GM12891 (cell line): ENCODE data around the gene YARS1.

Source experiments
- PAX5 ChIP-seq: IDR thresholded peaks from 2 replicates; pipeline ENCODE4 v1.6.1; 2011; ENCODE audit warnings: low read length, moderate library complexity, mild to moderate bottlenecking; ENCODE audit not compliant: insufficient read depth, severe bottlenecking
- POLR2A ChIP-seq: IDR thresholded peaks from 2 replicates; pipeline ENCODE4 v1.6.1; 2011; ENCODE audit warnings: low read depth, low read length, control low read depth
- POLR2AphosphoS5 ChIP-seq: IDR thresholded peaks from 2 replicates; pipeline ENCODE4 v1.6.1; 2011; ENCODE audit warnings: low read depth, low read length, control low read depth
- POU2F2 ChIP-seq: IDR thresholded peaks from 2 replicates; pipeline ENCODE4 v1.6.1; 2011; ENCODE audit warnings: low read depth, mild to moderate bottlenecking, control low read depth, low read length, moderate library complexity
- SPI1 ChIP-seq: IDR thresholded peaks from 2 replicates; pipeline ENCODE4 v1.6.1; 2011; ENCODE audit warnings: low read depth, low read length, control low read depth
- TAF1 ChIP-seq: IDR thresholded peaks from 2 replicates; pipeline ENCODE4 v1.6.1; 2011; ENCODE audit warnings: low read depth, low read length, control low read depth

DNA sequence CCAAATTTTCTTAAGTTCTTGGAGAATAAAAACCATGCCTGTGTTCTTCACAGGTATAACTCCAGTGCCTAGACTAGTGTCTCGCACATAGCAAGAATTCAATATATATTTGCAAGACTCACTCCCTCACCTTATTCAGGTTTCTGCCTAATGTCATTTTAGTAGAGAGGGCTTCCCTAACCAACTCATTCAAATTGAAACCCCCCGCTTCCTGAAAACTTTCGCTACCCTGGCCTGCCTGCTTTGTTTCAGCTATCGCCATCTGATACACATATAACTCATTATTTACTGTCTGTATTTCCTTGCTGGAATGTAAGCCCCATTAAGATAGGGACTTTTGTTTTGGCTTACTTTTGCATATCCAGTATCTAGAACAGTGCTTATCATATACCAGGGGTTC lies 8.6 kb downstream of the YARS1 start:
- no peak for TF ChIP-seq POLR2A
- TF ChIP-seq SPI1 = peak; percentile 70
- TF ChIP-seq POLR2AphosphoS5 = no peak
- TF ChIP-seq TAF1 = no peak
- TF ChIP-seq PAX5 = no peak
- no peak for TF ChIP-seq POU2F2
